MCF 10A (cell line): ENCODE data around the gene SUN5. TPM values are rescaled to one million over a fixed set of nuclear protein-coding genes. Genes with fewer than 3 reads are reported as not detected.

Experiments
- BruUV-seq: library from RNA; stranded (reverse); fragments of 400-500 nt; replicated peaks from 2 replicates; lab custom pipeline; 2021; lab: Mats Ljungman, UMichigan
- CTCF ChIA-PET: fragments of 300-600 bp; sonication (Branson Sonifier 250); formaldehyde crosslinking; extraction: SDS; loops from one replicate; lab custom pipeline; 2021; ENCODE audit warnings: antibody characterized with exemption, inconsistent platforms; lab: Yijun Ruan, JAX
- POLR2A ChIA-PET: fragments of 300-600, 350-650 bp; sonication (Branson Sonifier 250); formaldehyde crosslinking; extraction: SDS; loops from one replicate; lab custom pipeline; 2020; ENCODE audit warnings: antibody characterized with exemption, inconsistent platforms; lab: Yijun Ruan, JAX
- DNase-seq: peaks from one replicate; pipeline ENCODE4 v3.0.0-alpha.2; 2018; ENCODE audit not compliant: unreplicated experiment
- H3K27ac Mint-ChIP-seq: one replicate; pipeline ENCODE4 v1.8.0; 2022; ENCODE audit warnings: mild to moderate bottlenecking, low read depth, mixed read lengths; ENCODE audit not compliant: unreplicated experiment
- H3K27me3 Mint-ChIP-seq: one replicate; pipeline ENCODE4 v1.8.0; 2022; ENCODE audit warnings: mixed read lengths; ENCODE audit not compliant: insufficient read depth, unreplicated experiment
- H3K36me3 Mint-ChIP-seq: one replicate; pipeline ENCODE4 v1.8.0; 2022; ENCODE audit warnings: mild to moderate bottlenecking, moderate library complexity, mixed read lengths; ENCODE audit not compliant: insufficient read depth, unreplicated experiment
- H3K4me1 Mint-ChIP-seq: one replicate; pipeline ENCODE4 v1.8.0; 2022; ENCODE audit warnings: mixed read lengths; ENCODE audit not compliant: insufficient read depth, unreplicated experiment
- H3K4me3 Mint-ChIP-seq: one replicate; pipeline ENCODE4 v1.8.0; 2022; ENCODE audit warnings: mild to moderate bottlenecking, moderate library complexity, mixed read lengths; ENCODE audit not compliant: unreplicated experiment
- H3K9me3 Mint-ChIP-seq: one replicate; pipeline ENCODE4 v1.8.0; 2022; ENCODE audit warnings: mixed read lengths; ENCODE audit not compliant: unreplicated experiment
- CTCF ChIP-seq: fragments of 200-600 bp; IDR thresholded peaks from one replicate; pipeline ENCODE4 v1.8.0; 2022; ENCODE audit warnings: antibody characterized with exemption, mild to moderate bottlenecking; ENCODE audit not compliant: unreplicated experiment
- intact Hi-C: fragments of 100-400 bp; cut with micrococcal nuclease; formaldehyde crosslinking; loops from 2 replicates; pipeline ENCODE4 v1.14.1; 2022
- total RNA-seq: library from RNA; stranded (reverse); gene quantifications from 2 replicates; pipeline ENCODE4 v1.2.3, GENCODE V29; 2022

SUN5 gene
- total RNA-seq, 1 experiment from 2014 or later, result not detected

DNA sequence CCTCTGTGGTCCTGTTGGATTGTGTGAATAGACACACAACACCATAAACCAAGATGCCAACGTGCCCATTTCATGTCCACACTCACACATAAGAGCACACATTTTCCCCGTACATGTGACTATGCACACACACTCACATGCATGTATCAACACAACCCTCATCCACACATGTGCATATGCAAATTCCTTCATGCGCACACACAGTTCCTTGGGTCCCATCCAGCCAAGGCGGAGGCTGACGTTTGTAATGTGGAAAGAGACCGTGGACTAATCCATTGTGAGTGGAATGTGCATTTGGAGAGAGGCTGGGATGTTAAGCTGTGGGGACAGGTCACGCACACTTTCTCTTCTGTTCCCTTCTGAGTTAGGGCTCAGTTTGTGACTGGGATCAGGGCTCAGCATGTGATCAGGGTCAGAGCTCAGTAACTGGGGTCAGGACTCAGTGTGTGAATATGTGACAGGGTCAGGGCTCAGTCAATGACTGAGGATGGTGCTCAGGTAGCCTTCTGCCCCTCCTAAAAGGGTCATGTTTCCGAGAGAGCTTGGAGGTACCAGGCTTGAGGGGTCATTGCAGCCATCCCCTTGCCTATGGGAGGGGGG is 2.6 kb upstream of the SUN5 start:
- Mint-ChIP-seq H3K27me3 (peaks cover 35% of the 10 kb centered on the region), H3K9me3 (peaks cover 8% of the 10 kb centered on the region), H3K4me1 (no peaks in the 10 kb centered on the region), H3K27ac (no peak overlapping the region), H3K36me3 (no peaks in the 10 kb centered on the region), H3K4me3 (no peak overlapping the region)
- BruUV-seq, result no TSS peak
- no peak for TF ChIP-seq CTCF
- ChIA-PET POLR2A (no interaction called here), CTCF (interaction anchor here (0.6 to 1.4 kb wide), 2 partner anchors 41 to 217 kb away, joined by 3 read pairs; no protein-coding TSS in a partner anchor)
- DNase-seq, result no peak
- intact Hi-C loops, result no loop called here

GRCh38 chr20:33005908-33006775 is 1.9 kb upstream of the SUN5 start:
- H3K9me3 Mint-ChIP-seq, result peaks cover 8% of the 10 kb centered on the region
- CTCF ChIA-PET, result interaction anchor here (1.0 to 1.9 kb wide), 3 partner anchors 8 to 216 kb away, joined by 3 to 5 read pairs (median 4); no protein-coding TSS in a partner anchor
- DNase-seq, result no peak
- no peak for TF ChIP-seq CTCF
- peaks cover 35% of the 10 kb centered on the region for H3K27me3 Mint-ChIP-seq
- no peaks in the 10 kb centered on the region for H3K4me1 Mint-ChIP-seq
- intact Hi-C loops, result no loop called here
- no peak overlapping the region for H3K4me3 Mint-ChIP-seq
- POLR2A ChIA-PET, result no interaction called here
- H3K36me3 Mint-ChIP-seq, result no peaks in the 10 kb centered on the region
- BruUV-seq, result no TSS peak
- H3K27ac Mint-ChIP-seq, result no peak overlapping the region

DNA sequence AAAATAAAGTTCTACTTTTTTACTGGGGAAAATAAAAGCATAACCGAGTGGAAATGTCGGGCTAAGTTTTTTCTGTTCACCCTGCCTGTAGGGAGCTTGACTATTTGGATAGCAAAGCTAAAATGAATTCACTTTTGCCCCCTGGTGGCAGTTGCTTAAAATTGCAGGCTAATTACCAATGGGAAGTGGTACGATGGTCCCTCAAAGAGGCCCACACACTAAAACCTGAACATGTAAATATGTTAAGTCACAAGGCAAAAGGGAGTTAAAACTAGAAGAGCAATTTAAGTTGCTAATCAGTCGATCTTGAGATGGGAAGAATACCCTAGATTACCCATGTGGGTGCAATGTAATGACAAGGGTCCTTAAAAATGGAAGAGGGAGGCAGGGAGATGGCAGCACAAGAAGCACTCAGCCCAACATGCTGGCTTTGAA is 916 bp upstream of the SUN5 start:
- no peak overlapping the region for H3K4me3 Mint-ChIP-seq
- DNase-seq, result peak; percentile 30
- no TSS peak for BruUV-seq
- no peak overlapping the region for H3K27ac Mint-ChIP-seq
- no peaks in the 10 kb centered on the region for H3K4me1 Mint-ChIP-seq
- H3K36me3 Mint-ChIP-seq, result no peaks in the 10 kb centered on the region
- peaks cover 8% of the 10 kb centered on the region for H3K9me3 Mint-ChIP-seq
- ChIA-PET POLR2A (no interaction called here), CTCF (interaction anchor here (0.7 to 1.9 kb wide), 4 partner anchors 35 to 1133 kb away, joined by 3 to 5 read pairs (median 3); no protein-coding TSS in a partner anchor)
- intact Hi-C loops, result no loop called here
- H3K27me3 Mint-ChIP-seq, result peaks cover 35% of the 10 kb centered on the region
- peak; percentile 48 for TF ChIP-seq CTCF
